NOMO-1 treated with DMSO at 0.1 percent for 48 hours (cell line): ENCODE results near the gene TSC2.

Experiments used
- DNase-seq: peaks from one replicate; lab custom pipeline; 2025; ENCODE audit not compliant: unreplicated experiment; lab: John Stamatoyannopoulos, UW

Gene TSC2

DNA sequence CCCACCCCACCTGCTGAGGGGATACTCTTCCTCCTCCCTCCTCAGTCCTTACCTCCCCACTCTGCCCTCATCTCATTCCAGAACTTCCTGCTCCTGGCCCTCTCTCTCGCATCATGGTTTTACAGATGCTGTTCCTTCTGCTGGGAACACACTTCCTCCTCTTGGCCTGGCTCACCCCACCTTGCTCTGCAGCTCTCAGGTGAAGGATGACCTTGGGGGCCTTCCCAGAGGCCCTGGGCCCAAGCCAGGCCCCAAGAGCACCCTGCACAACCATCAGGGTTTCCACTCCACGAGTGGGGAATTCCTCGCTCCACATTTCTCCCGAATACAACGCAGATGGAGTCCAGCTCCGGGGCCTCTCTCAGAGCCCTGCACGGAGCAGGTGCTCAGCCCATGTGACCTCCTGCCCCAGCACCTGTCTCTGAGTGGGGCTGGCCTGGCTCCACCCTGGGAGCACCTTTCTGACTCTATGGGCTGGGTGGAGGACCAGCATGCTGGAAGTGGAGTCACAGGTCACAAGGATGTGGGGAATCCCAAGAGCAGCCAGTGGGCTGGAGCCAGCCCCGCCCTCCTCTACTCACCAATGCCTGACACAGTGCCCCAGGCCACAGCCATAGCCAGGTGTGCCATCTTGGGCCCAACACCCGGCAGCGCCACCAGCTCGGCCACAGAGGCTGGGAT is 4.7 kb upstream of the TSC2 start:
- no peak for DNase-seq

DNA sequence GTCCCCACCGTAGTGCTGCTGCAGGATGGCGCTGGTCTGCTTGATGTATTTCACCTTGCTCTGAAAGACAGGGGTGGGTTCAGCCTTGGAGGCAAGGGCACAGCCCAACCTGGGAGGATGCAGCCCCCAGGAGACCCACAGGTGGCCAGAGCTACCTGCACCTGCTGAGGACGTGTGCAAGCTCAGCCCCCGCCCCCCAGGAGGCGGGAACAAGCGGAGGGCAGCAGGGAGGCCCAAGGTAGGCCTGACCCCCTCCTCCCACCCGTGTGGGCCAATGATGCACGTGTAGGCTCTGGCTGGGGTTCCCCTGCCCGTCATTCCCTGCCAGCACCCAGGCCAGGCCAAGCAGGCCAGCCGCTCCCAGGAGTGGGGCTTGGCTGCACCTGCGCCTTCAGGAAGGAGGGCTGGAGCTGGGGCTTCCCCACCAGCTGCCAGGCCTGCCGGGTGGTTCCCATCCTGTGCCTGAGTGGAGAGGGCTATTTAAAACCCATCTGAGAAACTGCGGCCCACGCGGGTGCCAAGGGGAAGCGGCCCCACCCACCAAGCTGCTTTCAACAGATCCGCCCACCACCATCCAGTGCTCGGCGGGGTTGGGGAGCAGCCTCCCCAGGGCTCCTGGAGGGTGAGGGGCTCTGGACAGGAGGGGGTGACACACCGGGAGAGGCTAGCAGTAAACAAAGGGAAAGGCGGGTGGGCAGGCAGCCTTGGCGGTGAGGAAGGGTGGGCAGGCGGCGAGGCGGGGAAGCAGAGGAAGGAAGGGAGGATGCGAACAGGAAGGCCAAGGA is 3.9 kb upstream of the TSC2 start:
- DNase-seq: no peak

DNA sequence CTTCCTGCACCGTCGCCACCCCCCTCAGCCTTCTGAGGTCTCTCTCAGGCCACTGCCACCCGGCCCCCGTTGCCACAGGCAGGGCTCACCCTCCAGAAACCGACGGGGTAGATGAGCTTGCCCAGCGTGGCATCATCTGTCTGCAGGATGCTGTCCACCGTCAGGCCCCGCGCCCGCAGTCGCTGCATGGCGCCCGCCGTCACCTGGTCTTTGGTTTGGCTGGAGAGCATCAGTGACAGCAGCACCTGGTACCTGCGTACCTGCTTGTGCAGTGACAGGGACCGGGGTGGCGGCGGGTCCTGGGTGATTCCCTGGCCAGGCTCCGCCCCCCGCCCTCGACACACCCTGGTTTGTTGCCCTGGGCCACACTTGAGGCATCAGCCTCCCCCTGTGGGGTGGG is 3.2 kb upstream of the TSC2 start:
- DNase-seq: no peak

DNA sequence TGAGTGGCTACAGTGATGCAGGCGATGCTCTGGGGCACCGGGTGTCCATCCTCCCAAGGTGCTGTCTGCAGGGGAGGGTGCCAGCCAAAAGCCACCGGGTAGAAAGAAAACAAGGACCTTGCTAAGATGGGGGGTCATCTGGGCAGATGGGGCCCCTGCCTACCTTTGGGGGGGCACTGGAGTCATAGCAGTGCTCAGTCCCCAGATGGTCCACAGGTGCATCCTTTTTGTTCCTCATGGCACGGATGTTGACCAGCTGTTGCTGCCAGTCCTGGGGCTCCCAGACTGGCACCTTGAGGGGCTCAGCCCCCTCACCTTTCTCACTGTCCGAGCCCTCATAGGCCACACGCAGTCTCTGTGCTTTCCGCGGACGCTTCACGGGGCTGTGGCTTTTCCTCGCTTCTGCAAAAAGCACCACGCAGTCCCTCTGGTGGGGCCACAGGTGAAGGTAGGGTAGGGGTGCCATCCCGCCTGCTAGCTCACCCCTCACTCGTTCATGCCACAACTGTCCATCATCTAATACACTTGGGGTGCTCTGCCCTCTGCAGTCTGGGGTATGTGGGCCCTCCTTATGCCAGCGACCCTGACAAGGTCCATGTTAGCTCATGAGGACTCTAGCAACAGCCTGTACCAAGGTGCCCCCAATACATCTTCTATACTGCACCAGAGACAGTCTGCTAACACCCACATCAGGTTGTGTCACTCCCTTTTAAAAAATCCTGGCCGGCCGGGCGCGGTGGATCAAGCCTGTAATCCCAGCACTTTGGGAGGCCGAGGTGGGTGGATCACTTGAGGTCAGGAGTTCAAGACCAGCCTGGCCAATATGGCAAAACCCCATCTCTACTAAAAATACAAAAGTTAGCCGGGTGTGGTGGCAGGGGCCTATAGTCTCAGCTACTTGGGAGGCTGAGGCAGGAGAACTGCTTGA is 1.6 kb upstream of the TSC2 start:
- DNase-seq: no peak

DNA sequence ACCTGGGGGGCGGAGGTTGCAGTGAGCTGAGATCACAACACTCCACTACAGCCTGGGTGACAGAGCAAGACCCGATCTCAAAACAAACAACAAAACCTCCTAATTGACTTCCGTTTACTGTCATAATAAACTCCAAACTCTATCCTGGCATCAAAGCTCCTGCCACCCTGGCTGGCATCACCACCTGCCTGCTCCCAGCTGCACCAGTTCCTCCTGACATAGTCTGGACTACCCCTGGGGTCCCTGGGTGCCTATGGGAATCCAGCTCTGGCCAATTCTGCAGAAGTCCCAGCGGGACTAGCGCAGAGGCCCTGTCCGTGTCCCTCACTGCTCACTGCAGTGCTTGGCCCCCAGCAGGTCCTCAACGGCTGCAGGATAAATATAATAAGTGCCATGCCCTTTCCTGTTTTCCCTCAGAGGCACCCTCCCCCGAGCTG is 874 bp upstream of the TSC2 start:
- no peak for DNase-seq

DNA sequence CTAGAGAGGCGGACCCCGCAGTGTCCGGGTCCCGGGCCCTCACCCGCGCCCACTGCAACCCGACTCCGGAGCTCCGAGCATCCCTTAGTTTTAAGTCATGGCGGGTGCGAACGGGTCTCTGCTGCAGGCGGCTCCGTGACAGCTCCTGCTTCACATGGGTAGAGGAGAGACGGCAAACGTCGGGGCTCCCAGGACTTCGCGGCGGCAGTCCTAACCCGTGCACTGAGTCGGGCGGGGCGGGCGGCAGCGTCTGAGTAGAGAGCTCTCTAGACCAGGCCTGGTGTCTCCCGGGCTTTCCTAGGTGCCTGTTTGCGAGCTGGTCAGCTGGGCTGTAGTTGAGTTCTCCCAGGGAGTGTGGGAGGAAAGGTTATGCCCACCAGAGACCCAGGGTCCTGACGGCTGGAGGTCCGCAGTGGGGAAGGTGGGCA is 345 bp downstream of the TSC2 start:
- DNase-seq: no peak

DNA sequence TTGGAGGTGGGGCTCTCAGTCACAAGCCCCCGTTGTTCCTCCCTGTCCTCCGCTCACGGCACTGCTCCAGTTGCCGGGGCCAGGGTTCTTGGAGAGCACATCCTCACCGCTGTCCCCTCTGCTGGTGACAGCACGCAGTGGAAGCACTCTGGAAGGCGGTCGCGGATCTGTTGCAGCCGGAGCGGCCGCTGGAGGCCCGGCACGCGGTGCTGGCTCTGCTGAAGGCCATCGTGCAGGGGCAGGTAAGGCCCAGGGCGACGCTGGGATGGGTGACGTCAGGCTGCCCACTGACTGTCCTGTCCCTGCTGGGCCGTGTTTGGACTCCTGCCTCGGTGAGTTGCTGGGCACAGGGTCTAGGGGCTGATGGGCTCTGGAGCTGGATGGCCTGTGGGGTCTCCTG is 5.4 kb downstream of the TSC2 start:
- no peak for DNase-seq

- no peak for DNase-seq
These were observed 6.1 kb downstream of the TSC2 start for GRCh38 chr16:2053897-2054296.

- no peak for DNase-seq
These were observed 6.9 kb downstream of the TSC2 start for GRCh38 chr16:2054543-2055245.

DNA sequence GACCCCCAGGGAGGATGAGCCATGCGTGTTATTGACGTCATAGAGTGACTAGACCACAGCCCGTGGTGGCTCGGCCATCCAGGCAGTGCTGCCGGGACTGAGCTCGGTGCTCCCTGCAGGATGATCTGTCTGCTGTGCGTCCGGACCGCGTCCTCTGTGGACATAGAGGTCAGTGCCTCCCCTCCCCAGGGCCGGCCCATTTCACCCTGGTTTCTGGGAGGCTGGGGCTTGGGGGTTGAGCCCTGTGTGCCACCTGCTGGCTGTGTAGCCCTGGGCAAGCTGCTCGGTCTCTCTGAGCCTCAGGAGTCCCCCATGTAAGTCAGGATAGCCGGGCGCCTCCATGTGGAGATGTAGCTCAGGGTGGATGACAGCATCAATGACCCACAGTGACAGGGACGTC is 8.3 kb downstream of the TSC2 start:
- DNase-seq: no peak

GRCh38 chr16:2056681-2057407 is 9.1 kb downstream of the TSC2 start:
- no peak for DNase-seq

DNA sequence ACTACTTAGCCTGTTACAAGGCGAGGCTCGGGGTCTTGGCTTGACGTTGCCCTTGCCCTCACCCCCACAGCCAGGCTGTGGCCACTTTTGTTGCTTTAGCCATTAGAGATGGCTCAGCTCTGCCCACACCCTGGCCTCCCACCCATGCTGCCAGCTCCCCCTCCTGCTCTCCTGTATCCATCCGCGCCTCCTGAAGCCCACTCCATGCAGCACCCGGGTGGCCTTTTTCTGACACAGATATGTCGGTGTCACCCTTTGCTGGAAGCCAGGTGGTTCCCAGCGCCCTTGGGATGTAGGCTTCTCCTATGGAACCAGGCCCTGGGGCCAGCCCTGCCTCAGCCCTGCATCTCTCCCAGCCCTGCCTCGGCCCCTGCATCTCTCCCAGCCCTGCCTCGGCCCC is 9.7 kb downstream of the TSC2 start:
- no peak for DNase-seq

GRCh38 chr16:2058420-2058819 is 10.6 kb downstream of the TSC2 start:
- DNase-seq: no peak

GRCh38 chr16:2058872-2059271 is 11.1 kb downstream of the TSC2 start:
- no peak for DNase-seq

GRCh38 chr16:2060346-2060745 is 12.6 kb downstream of the TSC2 start:
- no peak for DNase-seq

DNA sequence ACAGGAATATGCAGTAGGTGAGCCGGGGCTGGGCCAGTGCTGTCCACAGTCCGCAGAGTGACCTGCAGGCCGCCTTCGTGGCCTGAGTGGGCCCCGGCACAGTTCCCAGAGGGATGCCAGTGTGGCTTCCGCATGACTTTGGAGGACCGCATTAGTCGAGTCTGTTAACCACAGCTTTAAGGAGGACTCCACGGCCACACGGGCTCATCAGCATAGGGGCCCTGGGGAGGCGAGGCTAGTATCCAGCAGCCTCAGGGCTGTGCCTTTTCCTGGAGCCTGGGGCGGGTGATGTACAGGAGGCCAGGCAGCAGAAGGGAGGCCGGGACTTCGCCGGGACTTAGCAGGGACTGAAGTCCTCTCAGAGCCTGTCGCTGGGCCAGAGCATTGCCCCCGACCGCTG is 13.2 kb downstream of the TSC2 start:
- no peak for DNase-seq

DNA sequence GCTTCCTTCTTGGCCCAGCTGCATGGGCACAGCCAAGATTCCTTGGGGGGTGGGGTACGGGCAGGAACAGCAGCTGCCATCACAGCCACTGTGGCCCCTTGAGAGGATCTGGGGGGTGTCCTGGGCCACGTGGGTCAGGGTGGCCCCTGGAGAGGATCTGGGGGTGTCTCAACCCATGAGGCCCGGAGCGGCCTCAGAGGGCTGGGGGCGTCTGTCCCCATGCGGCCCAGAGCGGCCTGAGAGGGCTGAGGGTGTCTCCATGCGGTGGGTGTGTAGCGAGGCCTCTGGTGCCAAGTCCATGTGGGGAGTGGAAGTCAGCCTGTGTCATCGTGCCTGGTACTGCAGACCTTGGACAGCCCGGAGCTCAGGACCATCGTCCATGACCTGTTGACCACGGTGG is 13.7 kb downstream of the TSC2 start:
- no peak for DNase-seq

DNA sequence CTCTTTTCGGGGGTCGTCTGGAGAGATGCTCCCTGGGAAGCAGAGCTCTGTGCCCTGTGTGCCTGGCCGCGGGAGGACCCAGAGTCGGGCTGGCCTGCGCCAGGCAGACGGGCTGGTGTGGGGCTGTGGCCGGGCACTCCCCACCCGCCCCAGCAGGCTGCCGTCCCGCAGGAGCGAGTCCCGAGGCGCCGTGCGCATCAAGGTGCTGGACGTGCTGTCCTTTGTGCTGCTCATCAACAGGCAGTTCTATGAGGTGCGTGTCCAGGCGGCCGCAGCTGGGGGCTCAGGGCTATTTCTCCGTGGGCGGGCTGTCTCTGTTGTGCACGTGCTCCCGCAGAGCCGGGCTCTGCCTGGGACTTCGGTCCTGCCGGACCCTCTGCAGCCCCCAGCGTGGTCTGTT is 15.0 kb downstream of the TSC2 start:
- DNase-seq: no peak

- DNase-seq: no peak
These were observed 16.1 kb downstream of the TSC2 start for GRCh38 chr16:2063861-2064260.

GRCh38 chr16:2064368-2064945 is 16.7 kb downstream of the TSC2 start:
- no peak for DNase-seq
